ENCODE measurements around the gene GIMAP6.
"Not testable (repeated sequence)": the region's sequence is repeated elsewhere in the genome, so short reads cannot be mapped to it uniquely, and the experiment has no call there.

DNA sequence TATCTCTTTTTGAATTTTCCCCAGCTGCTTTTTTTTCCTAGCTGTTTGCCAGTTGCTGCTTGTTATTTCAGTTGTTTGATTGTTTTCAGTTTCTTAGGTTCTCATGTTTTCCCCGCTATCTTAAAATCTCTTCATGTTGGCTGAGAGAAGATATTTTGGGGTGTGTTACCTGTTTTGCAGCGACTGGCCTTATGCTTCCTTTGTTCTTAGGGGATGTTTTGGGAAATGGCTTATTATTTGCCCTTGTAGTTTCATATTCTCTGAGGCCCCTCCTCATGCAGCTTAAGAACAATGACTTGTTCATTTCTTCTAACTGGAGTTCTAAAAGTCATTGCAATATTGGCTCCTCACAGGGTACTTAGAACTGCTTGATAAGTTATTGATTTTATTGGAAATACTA, 28.6 kb downstream of the GIMAP6 start:
- not testable (repeated sequence) for TF ChIP-seq POLR2AphosphoS5 (IDR thresholded peaks at IDR 0.05; ENCODE audit: low read depth); SPI1 (IDR thresholded peaks at IDR 0.05; ENCODE audit: borderline replicate concordance, low read depth)
- TF ChIP-seq, protein P1, sequence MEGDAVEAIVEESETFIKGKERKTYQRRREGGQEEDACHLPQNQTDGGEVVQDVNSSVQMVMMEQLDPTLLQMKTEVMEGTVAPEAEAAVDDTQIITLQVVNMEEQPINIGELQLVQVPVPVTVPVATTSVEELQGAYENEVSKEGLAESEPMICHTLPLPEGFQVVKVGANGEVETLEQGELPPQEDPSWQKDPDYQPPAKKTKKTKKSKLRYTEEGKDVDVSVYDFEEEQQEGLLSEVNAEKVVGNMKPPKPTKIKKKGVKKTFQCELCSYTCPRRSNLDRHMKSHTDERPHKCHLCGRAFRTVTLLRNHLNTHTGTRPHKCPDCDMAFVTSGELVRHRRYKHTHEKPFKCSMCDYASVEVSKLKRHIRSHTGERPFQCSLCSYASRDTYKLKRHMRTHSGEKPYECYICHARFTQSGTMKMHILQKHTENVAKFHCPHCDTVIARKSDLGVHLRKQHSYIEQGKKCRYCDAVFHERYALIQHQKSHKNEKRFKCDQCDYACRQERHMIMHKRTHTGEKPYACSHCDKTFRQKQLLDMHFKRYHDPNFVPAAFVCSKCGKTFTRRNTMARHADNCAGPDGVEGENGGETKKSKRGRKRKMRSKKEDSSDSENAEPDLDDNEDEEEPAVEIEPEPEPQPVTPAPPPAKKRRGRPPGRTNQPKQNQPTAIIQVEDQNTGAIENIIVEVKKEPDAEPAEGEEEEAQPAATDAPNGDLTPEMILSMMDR (IDR thresholded peaks at IDR 0.05; ENCODE audit: insufficient read depth, low read length), result not testable (repeated sequence)
- TF ChIP-seq, protein P2, sequence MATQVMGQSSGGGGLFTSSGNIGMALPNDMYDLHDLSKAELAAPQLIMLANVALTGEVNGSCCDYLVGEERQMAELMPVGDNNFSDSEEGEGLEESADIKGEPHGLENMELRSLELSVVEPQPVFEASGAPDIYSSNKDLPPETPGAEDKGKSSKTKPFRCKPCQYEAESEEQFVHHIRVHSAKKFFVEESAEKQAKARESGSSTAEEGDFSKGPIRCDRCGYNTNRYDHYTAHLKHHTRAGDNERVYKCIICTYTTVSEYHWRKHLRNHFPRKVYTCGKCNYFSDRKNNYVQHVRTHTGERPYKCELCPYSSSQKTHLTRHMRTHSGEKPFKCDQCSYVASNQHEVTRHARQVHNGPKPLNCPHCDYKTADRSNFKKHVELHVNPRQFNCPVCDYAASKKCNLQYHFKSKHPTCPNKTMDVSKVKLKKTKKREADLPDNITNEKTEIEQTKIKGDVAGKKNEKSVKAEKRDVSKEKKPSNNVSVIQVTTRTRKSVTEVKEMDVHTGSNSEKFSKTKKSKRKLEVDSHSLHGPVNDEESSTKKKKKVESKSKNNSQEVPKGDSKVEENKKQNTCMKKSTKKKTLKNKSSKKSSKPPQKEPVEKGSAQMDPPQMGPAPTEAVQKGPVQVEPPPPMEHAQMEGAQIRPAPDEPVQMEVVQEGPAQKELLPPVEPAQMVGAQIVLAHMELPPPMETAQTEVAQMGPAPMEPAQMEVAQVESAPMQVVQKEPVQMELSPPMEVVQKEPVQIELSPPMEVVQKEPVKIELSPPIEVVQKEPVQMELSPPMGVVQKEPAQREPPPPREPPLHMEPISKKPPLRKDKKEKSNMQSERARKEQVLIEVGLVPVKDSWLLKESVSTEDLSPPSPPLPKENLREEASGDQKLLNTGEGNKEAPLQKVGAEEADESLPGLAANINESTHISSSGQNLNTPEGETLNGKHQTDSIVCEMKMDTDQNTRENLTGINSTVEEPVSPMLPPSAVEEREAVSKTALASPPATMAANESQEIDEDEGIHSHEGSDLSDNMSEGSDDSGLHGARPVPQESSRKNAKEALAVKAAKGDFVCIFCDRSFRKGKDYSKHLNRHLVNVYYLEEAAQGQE (IDR thresholded peaks at IDR 0.05; ENCODE audit: insufficient replicate concordance, low read depth), result not testable (repeated sequence)

Data from HL-60 (cell line).